Natural killer cell (primary cell): ENCODE results near the gene KBTBD7. TPM values are rescaled to one million over a fixed set of nuclear protein-coding genes. Genes with fewer than 3 reads are reported as not detected.
A peak's percentile ranks its signal among the peaks of the same experiment; 100 is the strongest.

Experiments used
- ATAC-seq, 3 donors: fragments of 150-1000 bp in 2 of 3; fragments of 200-7000 bp in 1 of 3; cut with Tn5 transposase; 1 replicate in 1 of 3; 2 replicates in 2 of 3; pipeline ENCODE4 v1.10.0; 2021; ENCODE audit warnings: mild to moderate bottlenecking in 2 of 3, moderate library complexity in 2 of 3
- DNase-seq, 2 donors: peaks; one replicate each; pipeline versions ENCODE4 v3.0.0 to v3.0.0-alpha.2; 2013 to 2021; ENCODE audit warnings: mixed read lengths in 1 of 2
- H3K27ac ChIP-seq: one replicate; pipeline ENCODE4 v1.5.1; 2013; ENCODE audit warnings: mild to moderate bottlenecking, low read length
- H3K27me3 ChIP-seq: one replicate; pipeline ENCODE4 v1.6.1; 2013; ENCODE audit warnings: low read length; ENCODE audit not compliant: control insufficient read depth, insufficient read depth
- H3K36me3 ChIP-seq: one replicate; pipeline ENCODE4 v1.6.1; 2013; ENCODE audit warnings: low read length; ENCODE audit not compliant: control insufficient read depth, insufficient read depth
- H3K4me1 ChIP-seq: one replicate; pipeline ENCODE4 v1.6.1; 2013; ENCODE audit warnings: low read length; ENCODE audit not compliant: control insufficient read depth, insufficient read depth
- H3K4me3 ChIP-seq: one replicate; pipeline ENCODE4 v1.5.1; 2013; ENCODE audit warnings: low read length
- H3K9me3 ChIP-seq: one replicate; pipeline ENCODE4 v1.6.1; 2013; ENCODE audit warnings: low read length; ENCODE audit not compliant: control insufficient read depth, insufficient read depth
- H3K27ac Mint-ChIP-seq, 2 donors: one replicate each; pipeline ENCODE4 v1.8.0; 2022; ENCODE audit warnings: mild to moderate bottlenecking in 2 of 2, mixed read lengths in 2 of 2, moderate library complexity in 1 of 2
- H3K27me3 Mint-ChIP-seq, 2 donors: one replicate each; pipeline ENCODE4 v1.8.0; 2022; ENCODE audit warnings: low read depth in 2 of 2, mixed read lengths in 2 of 2
- H3K36me3 Mint-ChIP-seq: one replicate; pipeline ENCODE4 v1.8.0; 2022; ENCODE audit warnings: mixed read lengths
- H3K4me1 Mint-ChIP-seq, 2 donors: one replicate each; pipeline ENCODE4 v1.8.0; 2022; ENCODE audit warnings: mixed read lengths in 2 of 2
- H3K4me3 Mint-ChIP-seq: one replicate; pipeline ENCODE4 v1.8.0; 2022; ENCODE audit warnings: mild to moderate bottlenecking, moderate library complexity, mixed read lengths
- H3K9me3 Mint-ChIP-seq, 2 donors: one replicate each; pipeline ENCODE4 v1.8.0; 2022; ENCODE audit warnings: mixed read lengths in 2 of 2
- WGBS: methylation state at CpG from one replicate; pipeline ENCODE4 v1.1.7; 2013; ENCODE audit warnings: missing lambda C conversion rate; ENCODE audit not compliant: insufficient coverage; 5-methylcytosine and 5-hydroxymethylcytosine counted together
- intact Hi-C: fragments of 100-400 bp; cut with micrococcal nuclease; formaldehyde crosslinking; loops from one replicate; pipeline ENCODE4 v1.14.2; 2022
- total RNA-seq, 4 donors: library from RNA; stranded (reverse); fragments of 120-200 nt in 1 of 4; gene quantifications; one replicate each; pipeline versions ENCODE4 v1.2.3 to v1.2.4, GENCODE V29; 2013 to 2022
- TF ChIP-seq, protein P1 (sequence below): fragments of 200-600 bp; IDR thresholded peaks from one replicate; pipeline ENCODE4 v1.8.0; 2022; ENCODE audit warnings: antibody characterized with exemption

Gene KBTBD7
- total RNA-seq, 3 donors from 2014 or later (not counting 1 experiment from before 2014, with no cell fraction given): 2.1 to 4.1 (median 3.8) TPM

DNA sequence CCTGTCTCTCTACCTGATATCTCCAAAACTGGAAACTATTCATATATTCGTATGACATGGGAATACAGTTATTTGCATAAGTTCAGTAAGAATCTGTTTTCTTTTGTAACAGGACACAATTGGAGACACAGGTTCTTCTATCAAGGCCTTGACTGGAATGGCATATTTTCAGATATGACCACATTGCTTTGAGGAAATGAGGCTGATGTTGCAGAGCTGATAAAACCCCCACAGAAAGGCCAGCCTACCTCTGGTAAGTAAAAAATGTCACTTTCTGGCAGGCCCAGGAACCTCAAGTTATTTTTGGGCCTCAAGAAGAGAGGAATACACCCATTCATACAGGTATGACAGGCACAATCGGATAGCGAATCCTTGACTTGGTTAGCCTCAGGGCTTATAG lies 32.2 kb downstream of the KBTBD7 start:
- Mint-ChIP-seq H3K27me3 (no peaks in the 10 kb centered on the region), H3K36me3 (no peaks in the 10 kb centered on the region), H3K9me3 (no peaks in the 10 kb centered on the region), H3K27ac (no peak overlapping the region), H3K4me3 (no peak overlapping the region), H3K4me1 (peaks cover 0 to 7% of the 10 kb centered on the region in 2 donors)
- H3K4me1 ChIP-seq: no peaks in the 10 kb centered on the region
- ATAC-seq (no peak), DNase-seq (no peak)
- no peaks in the 10 kb centered on the region for H3K9me3 ChIP-seq
- no peaks in the 10 kb centered on the region for H3K36me3 ChIP-seq
- TF ChIP-seq, protein P1, sequence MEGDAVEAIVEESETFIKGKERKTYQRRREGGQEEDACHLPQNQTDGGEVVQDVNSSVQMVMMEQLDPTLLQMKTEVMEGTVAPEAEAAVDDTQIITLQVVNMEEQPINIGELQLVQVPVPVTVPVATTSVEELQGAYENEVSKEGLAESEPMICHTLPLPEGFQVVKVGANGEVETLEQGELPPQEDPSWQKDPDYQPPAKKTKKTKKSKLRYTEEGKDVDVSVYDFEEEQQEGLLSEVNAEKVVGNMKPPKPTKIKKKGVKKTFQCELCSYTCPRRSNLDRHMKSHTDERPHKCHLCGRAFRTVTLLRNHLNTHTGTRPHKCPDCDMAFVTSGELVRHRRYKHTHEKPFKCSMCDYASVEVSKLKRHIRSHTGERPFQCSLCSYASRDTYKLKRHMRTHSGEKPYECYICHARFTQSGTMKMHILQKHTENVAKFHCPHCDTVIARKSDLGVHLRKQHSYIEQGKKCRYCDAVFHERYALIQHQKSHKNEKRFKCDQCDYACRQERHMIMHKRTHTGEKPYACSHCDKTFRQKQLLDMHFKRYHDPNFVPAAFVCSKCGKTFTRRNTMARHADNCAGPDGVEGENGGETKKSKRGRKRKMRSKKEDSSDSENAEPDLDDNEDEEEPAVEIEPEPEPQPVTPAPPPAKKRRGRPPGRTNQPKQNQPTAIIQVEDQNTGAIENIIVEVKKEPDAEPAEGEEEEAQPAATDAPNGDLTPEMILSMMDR: no peak
- no peaks in the 10 kb centered on the region for H3K27me3 ChIP-seq
- no peak overlapping the region for H3K4me3 ChIP-seq
- H3K27ac ChIP-seq: no peak overlapping the region
- WGBS: 91% methylated on average over 2 of the region's 3 CpGs
- intact Hi-C loops: no loop called here

DNA sequence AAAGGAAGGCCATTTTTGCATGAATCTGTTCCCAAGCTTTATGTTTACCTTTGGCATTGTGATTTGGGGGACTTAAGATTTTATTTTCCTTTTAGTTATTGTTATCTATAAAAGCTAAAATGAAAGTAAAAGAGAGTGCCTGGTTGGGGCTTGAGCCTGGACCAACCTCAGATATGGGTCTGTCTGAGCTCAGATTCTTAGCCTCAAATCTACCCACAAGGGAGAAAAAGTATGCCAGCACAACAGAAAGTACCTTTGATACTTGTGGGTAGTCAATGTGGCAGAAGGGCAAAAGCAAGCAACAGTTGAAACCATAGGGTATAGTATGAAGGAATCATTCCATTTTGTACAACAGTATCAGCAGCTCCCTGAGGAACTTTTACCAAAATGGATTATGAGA lies 35.2 kb downstream of the KBTBD7 start:
- Histone ChIP-seq H3K36me3 (no peaks in the 10 kb centered on the region), H3K4me3 (no peak overlapping the region), H3K27me3 (no peaks in the 10 kb centered on the region), H3K27ac (no peak overlapping the region), H3K4me1 (no peaks in the 10 kb centered on the region), H3K9me3 (no peaks in the 10 kb centered on the region)
- Mint-ChIP-seq H3K9me3 (no peaks in the 10 kb centered on the region), H3K27me3 (no peaks in the 10 kb centered on the region), H3K4me1 (peaks cover 0 to 7% of the 10 kb centered on the region in 2 donors), H3K27ac (peak overlapping the region in 1 of 2 donors; percentile 21), H3K36me3 (no peaks in the 10 kb centered on the region), H3K4me3 (no peak overlapping the region)
- TF ChIP-seq, protein P1: no peak
- DNase-seq (no peak), ATAC-seq (no peak)
- intact Hi-C loops: no loop called here

DNA sequence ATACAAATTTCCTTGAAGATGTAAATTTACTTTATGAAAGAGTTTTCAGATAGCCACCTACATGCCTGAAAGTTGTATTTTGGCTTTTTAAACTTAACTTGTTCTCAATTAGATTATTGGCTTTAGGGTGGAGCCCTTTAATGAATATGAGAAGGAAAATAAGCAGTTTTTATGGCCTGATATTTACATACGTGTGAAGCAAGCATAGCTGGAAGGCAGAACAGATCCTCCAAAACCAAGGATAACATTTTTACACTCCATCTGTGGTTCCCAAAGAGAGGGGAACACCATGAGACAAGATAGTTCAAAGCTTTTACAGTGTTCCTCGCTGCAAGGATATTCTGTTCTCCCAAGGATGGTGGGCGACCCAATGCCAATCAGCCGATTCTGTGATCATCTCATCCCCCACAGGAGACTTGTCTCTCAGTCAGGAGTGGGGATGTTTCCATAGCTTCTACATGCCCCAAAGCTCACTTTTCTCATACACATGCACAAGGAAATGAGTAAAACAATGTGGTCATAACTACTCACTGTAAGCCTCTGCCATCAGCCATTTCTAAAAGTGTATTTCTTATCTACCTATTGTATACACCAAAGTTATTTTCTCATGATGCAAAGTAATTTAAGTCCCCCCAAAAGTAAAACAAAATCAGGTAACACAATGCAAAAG lies 37.2 kb downstream of the KBTBD7 start:
- H3K27me3 Mint-ChIP-seq: no peaks in the 10 kb centered on the region
- Histone ChIP-seq H3K27ac (no peak overlapping the region), H3K9me3 (peaks cover 4% of the 10 kb centered on the region), H3K4me1 (no peaks in the 10 kb centered on the region), H3K4me3 (no peak overlapping the region), H3K27me3 (no peaks in the 10 kb centered on the region), H3K36me3 (no peaks in the 10 kb centered on the region)
- no peak overlapping the region for H3K4me3 Mint-ChIP-seq
- TF ChIP-seq, protein P1: no peak
- ATAC-seq (no peak), DNase-seq (no peak)
- H3K4me1 Mint-ChIP-seq: peaks cover 0 to 7% of the 10 kb centered on the region in 2 donors
- H3K9me3 Mint-ChIP-seq: peaks cover under 1% of the 10 kb centered on the region in 2 donors
- intact Hi-C loops: no loop called here
- no peak overlapping the region for H3K27ac Mint-ChIP-seq
- peaks cover 5% of the 10 kb centered on the region for H3K36me3 Mint-ChIP-seq
- 97% methylated on average over 4 of the region's 4 CpGs for WGBS

DNA sequence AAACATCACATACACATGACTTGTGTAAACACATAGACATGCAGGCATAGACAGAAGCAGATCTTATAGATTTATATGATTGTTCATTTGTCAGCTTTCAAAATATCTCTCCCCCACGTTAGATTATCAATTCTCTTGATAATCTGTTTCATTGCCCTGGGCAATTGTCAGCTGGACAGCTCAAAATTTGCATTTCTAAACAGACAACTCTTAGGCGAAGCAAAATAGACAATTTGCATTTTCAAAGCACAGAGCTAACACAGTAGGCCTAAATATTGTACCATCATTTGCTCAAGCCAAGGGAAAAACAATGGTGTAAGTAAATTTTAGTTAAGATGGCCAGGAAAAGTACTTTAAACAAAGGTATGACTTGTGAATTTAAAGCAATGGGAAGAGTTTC lies 37.7 kb downstream of the KBTBD7 start:
- no peak overlapping the region for H3K27ac ChIP-seq
- peaks cover 0 to 7% of the 10 kb centered on the region in 2 donors for H3K4me1 Mint-ChIP-seq
- no peaks in the 10 kb centered on the region for H3K27me3 ChIP-seq
- intact Hi-C loops: no loop called here
- no peak overlapping the region for H3K27ac Mint-ChIP-seq
- H3K36me3 ChIP-seq: no peaks in the 10 kb centered on the region
- DNase-seq: no peak
- TF ChIP-seq, protein P1: no peak
- no peak for ATAC-seq
- H3K9me3 Mint-ChIP-seq: peaks cover 6 to 7% of the 10 kb centered on the region in 2 donors
- no peak overlapping the region for H3K4me3 ChIP-seq
- no peak overlapping the region for H3K4me3 Mint-ChIP-seq
- no peaks in the 10 kb centered on the region for H3K27me3 Mint-ChIP-seq
- peaks cover 8% of the 10 kb centered on the region for H3K9me3 ChIP-seq
- peaks cover 11% of the 10 kb centered on the region for H3K36me3 Mint-ChIP-seq
- H3K4me1 ChIP-seq: no peaks in the 10 kb centered on the region
- 93% methylated on average over 2 of the region's 2 CpGs for WGBS
